HG02588 (cell line): ENCODE measurements around the gene TRAF3IP1.
"Not testable (repeated sequence)": the region's sequence is repeated elsewhere in the genome, so short reads cannot be mapped to it uniquely, and the experiment has no call there.

Experiments used
- ATAC-seq: cut with Tn5 transposase; IDR thresholded peaks from one replicate; pipeline ENCODE4 v1.9.1; 2021; ENCODE audit warnings: mild to moderate bottlenecking, moderate library complexity; ENCODE audit not compliant: unreplicated experiment

Gene TRAF3IP1

DNA sequence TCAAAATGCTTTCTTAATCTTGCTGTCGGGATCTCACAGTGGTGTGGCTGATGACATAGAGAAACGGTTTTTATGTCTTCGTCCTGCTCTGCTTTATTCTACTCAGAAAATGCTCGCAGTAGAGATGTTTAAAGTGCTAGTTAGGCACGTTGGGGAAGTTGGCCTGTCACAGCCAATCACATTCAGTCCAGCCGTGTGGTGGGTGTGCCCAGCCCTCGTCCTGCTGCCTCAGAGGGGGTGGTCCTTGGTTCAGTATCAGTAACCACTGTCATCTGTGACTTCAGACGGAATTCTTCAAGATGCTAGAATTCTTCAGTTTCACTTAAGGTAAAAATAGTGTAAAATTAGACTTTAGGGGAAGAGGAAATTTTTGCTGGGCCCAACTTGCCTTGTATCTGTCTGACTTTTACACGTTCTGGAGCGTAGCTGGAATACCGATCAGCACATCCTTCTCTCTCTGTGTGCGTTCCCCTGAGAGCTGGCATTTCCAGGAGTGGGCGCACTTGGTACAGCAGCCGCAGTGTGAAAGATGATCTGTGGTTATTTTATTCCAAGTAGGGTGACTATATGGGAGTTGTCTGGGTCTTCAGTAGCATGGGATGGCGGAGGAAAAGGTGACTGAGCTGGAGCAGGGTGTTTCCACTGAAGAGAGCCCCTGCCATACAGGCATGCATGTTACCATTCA lies 18.5 kb downstream of the TRAF3IP1 start:
- ATAC-seq, result no peak

DNA sequence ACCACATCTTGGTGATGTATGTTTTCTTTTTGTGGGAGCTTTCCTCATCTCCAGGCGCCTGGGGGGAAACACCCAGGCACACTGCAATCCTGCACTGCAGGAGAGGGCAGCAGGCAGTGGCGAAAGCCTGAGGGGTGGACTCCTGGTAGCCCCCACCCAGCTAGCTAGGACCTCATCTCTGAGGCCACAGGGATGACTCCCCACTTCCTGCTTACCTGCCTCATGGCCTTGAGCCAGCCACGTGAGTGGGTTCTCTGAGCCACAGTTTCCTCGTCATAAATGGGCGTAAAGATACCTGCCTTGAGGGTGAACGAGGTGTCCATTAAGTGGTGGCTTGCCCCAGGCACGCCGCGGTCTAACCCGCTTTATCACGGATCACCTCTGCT lies 19.1 kb downstream of the TRAF3IP1 start:
- no peak for ATAC-seq

DNA sequence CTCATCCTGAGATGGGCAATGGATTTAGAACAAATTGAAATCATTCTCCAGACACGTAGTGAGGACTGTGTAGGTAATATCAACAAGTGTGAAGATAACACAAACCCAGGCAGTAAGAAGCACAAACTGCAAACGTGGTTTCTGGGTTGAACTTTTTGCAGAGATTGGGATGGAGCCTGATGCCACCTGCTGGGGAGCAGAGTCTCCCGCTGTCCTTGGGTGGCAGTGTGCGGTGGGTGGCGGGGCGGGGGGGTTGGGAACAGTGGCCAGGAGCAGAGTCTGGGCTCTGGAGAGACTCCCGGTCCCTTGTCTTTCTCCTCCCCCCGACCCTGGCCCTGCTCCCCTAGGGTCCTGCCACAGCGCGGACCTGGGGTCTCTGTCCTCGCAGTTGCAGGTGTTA lies 19.5 kb downstream of the TRAF3IP1 start:
- no peak for ATAC-seq

DNA sequence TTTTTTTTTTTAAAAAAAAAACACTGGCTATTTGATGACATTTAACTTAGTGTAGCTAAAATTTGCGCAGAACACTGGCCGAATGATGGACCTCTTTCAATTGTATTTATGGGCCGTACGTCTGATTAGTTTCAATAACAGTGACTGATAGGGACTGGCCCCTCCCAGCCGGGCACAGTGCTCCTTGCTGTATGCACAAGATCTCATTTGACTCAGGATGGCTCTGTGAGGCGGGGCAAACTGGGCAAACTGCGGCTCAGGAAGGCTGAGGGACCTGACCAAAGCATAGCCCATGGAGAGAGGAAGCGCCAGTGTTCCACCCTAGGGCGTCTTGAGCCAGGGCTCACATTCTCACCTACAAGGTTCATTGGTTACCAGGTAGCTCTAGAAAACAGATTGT lies 21.2 kb downstream of the TRAF3IP1 start:
- ATAC-seq, result no peak

DNA sequence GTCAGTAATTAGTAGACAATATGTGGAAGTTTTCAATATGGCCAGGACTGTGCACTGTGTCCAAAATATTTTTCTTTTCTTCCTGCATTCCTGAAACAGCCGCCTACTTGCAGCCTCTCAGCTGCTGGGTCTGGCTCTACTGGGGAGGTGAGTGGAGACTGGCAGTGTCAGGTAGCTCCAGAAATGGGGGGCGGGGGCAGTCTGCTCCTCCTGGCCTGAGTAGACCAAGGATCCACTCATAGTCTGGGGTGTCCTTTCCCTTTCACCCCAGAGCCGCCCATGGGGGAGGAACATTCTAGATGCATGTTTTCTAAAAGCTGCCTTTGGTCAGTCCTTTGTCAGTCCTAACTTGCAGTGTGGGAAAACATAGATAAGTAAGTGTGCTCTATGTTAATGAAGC lies 23.7 kb downstream of the TRAF3IP1 start:
- ATAC-seq, result no peak

DNA sequence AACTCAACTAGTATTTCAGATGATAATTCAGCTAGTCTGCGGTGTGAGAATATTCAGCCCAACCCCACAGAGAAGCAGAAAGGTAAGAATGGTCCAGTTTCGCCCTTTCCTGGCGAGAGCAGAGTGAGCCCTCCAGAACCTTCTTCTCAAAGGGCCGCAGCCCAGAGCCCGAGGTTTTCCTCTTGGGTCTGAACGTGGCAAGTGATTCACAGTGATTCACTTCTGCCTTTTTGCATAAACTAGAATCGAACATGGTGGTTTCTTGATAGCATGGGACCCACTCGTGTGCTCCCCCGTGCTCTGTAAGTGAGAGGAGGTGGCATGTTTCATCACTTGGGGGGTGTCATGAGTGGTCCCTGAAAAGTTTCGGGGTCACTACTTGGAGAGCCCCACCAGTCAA lies 24.2 kb downstream of the TRAF3IP1 start:
- ATAC-seq, result no peak

DNA sequence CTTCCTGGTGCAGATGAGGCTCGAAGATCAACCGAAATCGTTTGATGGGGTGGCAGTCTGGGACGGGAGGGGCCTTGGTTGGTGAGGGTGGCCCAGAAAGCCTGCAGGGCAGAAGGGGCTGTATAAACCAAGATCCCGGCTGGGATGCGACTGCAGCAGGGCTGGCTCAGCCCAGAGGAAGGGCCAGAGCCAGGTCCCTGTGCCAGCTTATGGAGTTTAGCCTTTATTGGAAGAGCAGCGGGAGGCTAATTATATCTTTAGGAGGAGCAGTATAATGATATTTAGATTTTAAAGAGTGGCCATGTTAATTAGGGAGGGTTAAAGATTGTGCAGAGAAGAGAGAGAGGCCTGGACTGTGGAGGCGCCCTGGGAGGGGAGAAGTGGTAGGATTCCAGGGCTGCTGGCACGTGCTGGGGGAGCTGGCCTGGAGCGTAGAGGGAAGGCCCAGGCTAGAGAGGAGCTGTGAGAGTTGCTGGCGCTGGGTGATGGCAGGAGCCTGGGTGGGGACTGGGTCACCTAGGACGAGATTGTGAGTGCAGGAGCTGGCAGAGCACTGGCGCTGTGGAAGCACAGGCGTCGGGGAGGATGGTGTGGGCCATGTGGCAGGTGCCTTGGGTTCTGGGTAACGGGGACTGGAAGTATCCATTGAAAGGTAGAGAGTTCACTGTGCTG lies 25.1 kb downstream of the TRAF3IP1 start:
- ATAC-seq, result no peak

DNA sequence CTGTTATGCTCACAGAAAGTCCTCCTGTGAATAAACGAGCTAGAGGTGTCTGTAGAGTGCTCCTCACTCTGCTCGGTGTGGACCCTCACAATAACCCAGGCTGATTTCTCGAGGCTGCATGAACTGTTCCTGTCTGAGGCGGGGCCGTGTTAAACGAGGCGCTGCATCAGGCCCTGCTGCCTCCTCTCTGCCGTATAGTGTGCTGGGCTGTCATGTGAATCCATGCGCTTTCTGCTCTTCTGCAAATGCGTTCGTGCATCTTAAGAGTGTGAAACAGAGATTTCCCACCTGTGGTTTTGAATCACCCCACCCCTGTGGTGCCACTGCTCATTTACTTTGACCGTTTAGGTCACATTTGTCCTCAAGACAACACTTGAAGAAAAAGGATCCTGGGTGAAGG lies 26.2 kb downstream of the TRAF3IP1 start:
- no peak for ATAC-seq

DNA sequence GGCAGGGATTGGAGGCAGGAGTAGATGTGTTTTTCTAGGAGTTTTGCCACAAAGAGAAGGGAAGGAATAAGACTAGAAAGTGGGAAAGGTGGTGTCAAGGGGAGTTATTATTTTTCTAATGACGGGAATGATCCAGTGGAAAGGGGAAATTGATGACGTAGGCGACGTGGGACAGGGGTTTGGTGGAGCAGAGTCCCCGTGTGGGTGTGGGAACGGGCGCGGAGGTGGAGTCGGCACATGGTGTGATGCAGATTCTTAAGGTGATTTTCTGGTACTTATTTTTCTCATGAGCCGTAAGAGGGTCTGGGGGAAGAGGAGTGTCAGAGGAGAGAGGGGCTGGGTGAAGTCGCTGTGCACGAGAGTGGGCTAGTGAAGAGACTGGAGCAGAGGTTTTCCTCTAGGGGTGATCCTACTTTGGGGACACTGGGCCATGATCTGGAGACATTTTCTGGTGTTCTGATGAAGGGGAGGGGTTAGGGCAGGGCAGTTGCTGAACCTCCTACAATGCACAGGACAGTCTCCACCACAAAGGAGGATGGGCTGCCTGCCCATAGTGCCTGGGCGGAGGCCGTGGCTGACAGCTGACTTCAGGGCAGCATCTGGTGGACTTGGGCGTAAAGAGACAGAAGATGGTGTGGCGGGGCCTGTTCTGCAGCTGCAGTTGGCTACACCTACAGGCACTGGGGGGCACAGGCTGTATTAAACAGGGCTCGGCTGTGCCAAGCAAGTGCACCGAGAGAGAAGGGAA lies 30.0 kb downstream of the TRAF3IP1 start:
- ATAC-seq, result no peak

DNA sequence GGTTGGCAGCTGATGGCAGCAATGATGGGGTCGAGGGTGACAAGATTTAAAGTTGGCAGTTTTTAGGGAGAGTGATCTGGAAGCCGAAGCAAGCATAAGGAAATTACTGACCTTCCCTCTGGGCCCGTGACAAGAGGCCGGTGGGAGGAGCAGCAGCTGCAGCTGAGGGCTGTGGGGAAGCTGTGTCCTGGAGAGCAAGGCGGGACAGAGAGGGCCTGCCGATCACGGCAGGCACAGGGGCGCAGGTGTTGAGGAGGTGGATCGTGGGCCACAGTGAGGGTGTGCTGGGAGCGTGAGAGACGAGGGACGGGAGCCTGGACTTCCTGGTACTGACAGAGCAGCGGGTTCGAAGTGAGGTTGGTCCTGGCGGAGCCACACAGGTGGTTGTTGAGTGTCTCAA lies 31.0 kb downstream of the TRAF3IP1 start:
- no peak for ATAC-seq

DNA sequence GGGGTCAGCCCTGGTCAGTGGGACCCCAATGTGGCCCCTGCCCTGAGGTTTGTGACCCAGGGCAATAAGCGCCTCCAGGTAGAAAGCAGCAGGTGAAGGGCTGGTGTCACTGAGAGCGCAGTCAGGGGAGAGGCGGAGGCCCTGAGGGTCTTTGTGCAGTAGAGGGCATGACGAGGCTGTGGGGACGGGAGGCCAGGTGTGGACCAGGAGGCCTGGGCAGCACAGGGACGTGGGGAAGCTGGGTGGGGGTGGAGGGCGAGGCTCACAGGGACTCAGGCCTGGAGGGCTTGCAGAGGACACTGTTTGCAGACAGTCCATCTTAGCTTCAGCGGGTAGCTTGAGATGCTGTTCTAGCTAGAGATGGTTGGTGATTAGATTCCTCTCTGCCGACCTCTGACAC lies 32.0 kb downstream of the TRAF3IP1 start:
- ATAC-seq, result no peak

DNA sequence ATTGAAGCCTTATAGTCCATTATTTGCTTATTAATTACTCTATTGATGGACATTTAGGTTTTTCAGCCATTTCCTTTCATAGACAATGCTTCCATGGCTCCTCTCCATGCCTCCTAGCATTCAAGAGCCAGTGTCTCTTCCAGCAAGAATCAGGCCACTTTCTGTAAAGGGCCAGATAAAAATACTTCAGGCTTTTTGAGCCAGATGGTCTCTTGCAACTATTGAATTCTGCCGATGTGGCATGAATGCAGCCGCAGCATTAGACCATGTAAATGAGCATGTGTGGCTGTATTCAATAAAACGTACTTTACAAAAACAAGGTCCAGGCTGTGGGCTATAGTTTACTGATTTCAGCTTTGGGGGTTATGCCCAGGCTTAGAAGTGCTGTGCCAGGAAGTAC lies 38.5 kb downstream of the TRAF3IP1 start:
- ATAC-seq, result no peak

DNA sequence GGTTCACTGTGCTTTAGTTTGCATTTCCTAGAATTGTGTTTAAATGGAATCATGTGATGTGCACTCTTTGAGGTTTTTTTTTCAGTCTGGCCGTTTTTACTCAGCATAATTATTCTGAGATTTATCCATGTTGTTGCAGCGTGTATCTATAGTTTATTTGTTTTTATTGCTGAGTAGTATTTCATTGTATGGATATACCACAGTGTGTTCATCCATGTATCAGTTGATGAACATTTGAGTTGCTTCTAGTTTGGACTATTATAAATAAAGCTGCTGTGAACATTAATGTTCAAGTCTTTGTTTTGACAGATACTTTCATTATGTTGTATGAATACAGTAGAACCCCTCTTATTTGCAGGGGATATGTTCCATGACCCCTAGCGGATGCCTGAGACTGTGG lies 39.1 kb downstream of the TRAF3IP1 start:
- no peak for ATAC-seq

DNA sequence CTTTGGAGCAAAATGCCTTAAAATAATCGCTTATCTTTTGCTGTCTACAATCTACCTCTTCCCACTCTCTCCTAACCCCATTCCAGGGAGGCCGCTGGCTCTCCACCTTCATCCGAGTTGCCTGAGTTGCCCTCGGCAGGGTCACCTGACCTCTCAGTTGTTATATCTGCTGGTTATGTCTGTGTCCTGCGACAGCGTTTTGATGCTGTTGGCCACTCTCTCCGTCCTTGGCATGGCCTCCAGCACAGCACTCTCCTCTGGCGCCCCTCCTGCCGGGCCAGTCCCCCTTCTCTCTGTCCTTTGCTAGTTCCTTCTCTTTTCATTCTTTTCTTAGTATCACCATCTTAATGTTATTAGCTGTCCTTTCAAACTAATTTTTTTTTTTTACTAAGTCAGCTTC lies 41.6 kb downstream of the TRAF3IP1 start:
- no peak for ATAC-seq

DNA sequence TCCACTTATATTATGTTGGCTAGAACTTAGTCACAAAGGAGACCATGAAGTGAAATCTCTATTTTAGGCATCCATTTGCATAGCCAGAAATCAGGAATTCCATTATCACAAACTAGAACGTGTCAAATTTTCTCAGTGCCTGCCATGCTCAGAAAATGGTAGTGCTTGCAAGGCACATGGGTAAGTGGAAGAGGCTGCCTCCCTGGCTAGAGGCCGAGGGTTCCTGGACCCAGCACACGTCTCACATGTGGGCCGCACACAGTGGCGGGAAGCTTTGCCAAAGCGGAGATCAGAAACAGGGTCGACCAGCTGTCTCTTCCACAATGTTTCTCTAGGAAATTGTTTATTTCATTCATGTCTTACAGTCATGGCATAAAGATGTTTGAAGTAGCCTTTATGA lies 42.3 kb downstream of the TRAF3IP1 start:
- ATAC-seq, result no peak

DNA sequence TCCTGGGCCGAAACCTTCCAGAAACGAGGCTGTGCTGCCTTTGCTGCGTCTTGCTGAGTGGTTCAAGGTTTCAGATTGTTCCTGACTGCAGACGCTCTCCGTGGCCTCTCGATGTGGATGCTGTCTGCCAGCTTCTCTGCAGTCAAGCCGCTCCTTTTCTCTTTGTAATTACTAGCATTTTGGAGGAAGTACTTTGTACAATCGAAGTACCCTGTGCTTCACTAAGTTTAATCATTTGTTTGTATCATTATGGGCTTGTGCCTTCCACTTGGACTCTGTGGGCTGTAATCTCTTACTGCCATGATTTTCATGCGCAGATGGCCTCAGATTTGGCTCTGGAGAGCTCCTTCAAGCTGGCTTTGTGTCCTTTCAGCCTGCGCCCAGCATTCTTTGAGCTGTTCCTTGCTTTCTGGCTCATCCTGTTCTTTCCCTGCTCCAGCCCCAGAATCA lies 49.3 kb downstream of the TRAF3IP1 start:
- ATAC-seq, result no peak

DNA sequence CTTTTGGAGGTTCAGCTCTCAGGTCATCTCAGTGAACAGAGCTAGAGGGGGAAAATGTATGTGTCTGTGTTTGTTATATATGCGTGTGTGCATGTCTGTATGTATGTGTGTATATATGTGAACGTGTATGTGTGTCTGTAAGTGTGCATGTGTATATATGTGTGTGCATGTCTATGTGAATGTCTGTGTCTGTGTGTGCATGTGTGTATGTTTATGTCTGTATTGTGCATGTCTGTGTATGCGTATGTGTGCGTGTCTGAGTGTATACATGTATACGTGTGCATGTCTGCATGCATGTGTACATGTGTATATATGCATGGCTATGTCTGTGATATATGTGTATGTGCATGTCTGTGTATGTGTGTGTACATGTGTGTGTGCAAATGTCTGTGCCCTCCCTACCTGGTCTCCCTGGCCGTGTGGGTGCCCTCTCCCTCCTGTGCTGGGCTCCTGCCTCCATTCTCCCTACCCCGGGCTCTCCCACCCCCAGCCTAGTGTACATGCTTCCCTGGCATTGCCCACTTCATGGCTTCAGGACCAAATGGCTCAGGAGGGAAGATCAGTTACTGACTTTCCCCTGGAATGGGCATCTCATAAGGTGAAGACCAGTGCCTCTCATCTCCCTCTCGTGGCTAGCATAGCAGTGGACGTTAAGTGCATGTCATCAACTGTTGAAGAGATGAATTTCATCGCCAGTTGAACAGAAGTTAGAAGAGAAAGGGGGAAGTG lies 49.9 kb downstream of the TRAF3IP1 start:
- no peak for ATAC-seq

DNA sequence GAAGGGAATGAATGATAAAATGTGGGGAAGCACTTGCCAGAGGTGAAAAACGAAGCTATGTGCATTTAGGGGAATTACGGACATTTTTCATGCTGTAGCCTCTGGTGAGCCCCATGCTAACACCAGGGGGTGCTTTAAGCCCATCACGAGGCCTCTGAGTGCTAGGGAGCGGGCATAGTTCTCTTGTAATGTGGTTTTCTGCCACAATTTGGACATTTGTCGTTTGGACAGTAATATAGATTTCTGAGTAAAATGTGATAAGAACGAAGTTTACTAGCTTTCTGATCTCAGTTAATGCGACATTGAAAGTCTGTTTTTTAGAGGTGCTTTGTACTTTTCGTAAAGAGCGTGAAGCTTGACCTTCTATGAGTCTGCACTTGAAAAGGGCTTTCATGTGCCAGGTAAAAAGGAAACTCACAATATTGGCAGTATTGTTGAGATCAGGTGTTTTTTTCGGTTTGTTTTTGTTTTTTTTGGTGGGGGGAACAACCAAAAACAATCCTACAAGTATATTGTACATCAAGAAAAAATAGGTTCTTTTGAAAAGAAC lies 50.6 kb downstream of the TRAF3IP1 start:
- ATAC-seq, result no peak

DNA sequence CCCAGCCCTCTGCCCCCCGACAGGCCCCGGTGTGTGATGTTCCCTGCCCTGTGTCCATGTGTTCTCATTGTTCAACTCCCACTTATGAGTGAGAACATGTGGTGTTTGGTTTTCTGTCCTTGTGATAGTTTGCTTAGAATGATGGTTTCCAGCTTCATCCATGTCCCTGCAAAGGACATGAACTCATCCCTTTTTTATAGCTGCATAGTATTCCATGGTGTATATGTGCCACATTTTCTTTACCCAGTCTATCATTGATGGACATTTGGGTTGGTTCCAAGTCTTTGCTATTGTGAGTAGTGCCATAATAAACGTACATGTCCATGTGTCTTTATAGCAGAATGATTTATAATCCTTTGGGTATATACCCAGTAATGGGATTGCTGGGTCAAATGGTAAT lies 52.0 kb downstream of the TRAF3IP1 start:
- ATAC-seq, result not testable (repeated sequence)

DNA sequence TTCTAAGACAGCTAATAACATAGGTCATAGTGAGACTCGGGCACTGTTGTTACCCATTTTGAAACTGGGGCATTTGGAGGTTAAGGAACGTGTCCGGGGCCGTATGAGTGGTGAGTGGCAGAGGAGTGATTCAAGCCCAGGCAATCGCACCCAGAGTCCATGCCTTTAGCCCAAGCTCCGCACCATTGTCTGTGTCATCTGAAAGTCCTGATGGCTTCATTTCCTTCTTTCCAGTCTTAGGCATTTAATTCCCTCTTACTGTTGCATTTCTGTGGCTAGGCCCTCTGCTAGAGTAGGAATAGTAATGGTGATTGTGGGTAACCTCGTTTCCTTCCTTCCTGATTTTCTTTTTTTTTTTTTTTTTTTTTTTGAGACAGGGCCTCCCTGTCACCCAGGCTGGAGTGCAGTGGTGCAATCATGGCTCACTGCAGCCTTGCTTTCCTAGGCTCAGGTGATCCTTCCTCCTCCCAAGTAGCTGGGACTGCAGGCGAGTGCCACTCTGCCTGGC lies 56.6 kb downstream of the TRAF3IP1 start:
- no peak for ATAC-seq
